HEK293 (cell line): ENCODE data around the gene ACOT8.

ENCODE experiments used
- GLIS1 ChIP-seq: fragments of 450-650 bp; formaldehyde crosslinking; IDR thresholded peaks from 2 replicates; pipeline ENCODE4 v1.5.1; 2016; ENCODE audit warnings: missing biosample characterization, missing genetic modification characterization
- INSM2 ChIP-seq: fragments of 450-650 bp; formaldehyde crosslinking; IDR thresholded peaks from 2 replicates; pipeline ENCODE4 v1.5.1; 2016; ENCODE audit warnings: missing biosample characterization, missing genetic modification characterization
- KLF9 ChIP-seq: fragments of 450-650 bp; formaldehyde crosslinking; IDR thresholded peaks from 2 replicates; pipeline ENCODE4 v1.5.1; 2016; ENCODE audit warnings: missing biosample characterization, missing genetic modification characterization, low read depth
- MYNN ChIP-seq: fragments of 450-650 bp; formaldehyde crosslinking; IDR thresholded peaks from 2 replicates; pipeline ENCODE4 v1.5.1; 2016; ENCODE audit warnings: missing biosample characterization, missing genetic modification characterization, borderline replicate concordance
- PATZ1 ChIP-seq: fragments of 450-650 bp; formaldehyde crosslinking; IDR thresholded peaks from 2 replicates; pipeline ENCODE4 v1.5.1; 2016; ENCODE audit warnings: missing biosample characterization, missing genetic modification characterization
- SETDB1 ChIP-seq: IDR thresholded peaks from one replicate; pipeline ENCODE4 v1.6.1; 2017; ENCODE audit warnings: mild to moderate bottlenecking, low read length, moderate library complexity, mixed read lengths; ENCODE audit not compliant: insufficient read length
- SP2 ChIP-seq: fragments of 450-650 bp; formaldehyde crosslinking; IDR thresholded peaks from 2 replicates; pipeline ENCODE4 v1.5.1; 2016; ENCODE audit warnings: missing biosample characterization, missing genetic modification characterization
- YY1 ChIP-seq: fragments of 450-650 bp; formaldehyde crosslinking; IDR thresholded peaks from 2 replicates; pipeline ENCODE4 v1.5.1; 2018; ENCODE audit warnings: missing biosample characterization, missing genetic modification characterization
- ZBTB1 ChIP-seq: fragments of 450-650 bp; formaldehyde crosslinking; IDR thresholded peaks from 2 replicates; pipeline ENCODE4 v1.5.1; 2016; ENCODE audit warnings: missing biosample characterization, missing genetic modification characterization
- ZBTB11 ChIP-seq: fragments of 450-650 bp; formaldehyde crosslinking; conservative IDR thresholded peaks from 2 replicates; pipeline ENCODE4 v1.5.1; 2016; ENCODE audit warnings: low read depth, missing biosample characterization, missing genetic modification characterization
- ZBTB49 ChIP-seq: fragments of 450-650 bp; formaldehyde crosslinking; IDR thresholded peaks from 2 replicates; pipeline ENCODE4 v1.5.1; 2016; ENCODE audit warnings: missing biosample characterization, missing genetic modification characterization, low read depth
- ZBTB7A ChIP-seq: fragments of 450-650 bp; formaldehyde crosslinking; IDR thresholded peaks from 2 replicates; pipeline ENCODE4 v1.5.1; 2016; ENCODE audit warnings: low read depth, missing biosample characterization, missing genetic modification characterization
- ZFHX2 ChIP-seq: fragments of 450-650 bp; formaldehyde crosslinking; conservative IDR thresholded peaks from 2 replicates; pipeline ENCODE4 v1.5.1; 2016; ENCODE audit warnings: missing biosample characterization, missing genetic modification characterization
- ZIC2 ChIP-seq: fragments of 450-650 bp; formaldehyde crosslinking; IDR thresholded peaks from 2 replicates; pipeline ENCODE4 v1.5.1; 2016; ENCODE audit warnings: missing biosample characterization, missing genetic modification characterization
- ZNF214 ChIP-seq: fragments of 450-650 bp; formaldehyde crosslinking; IDR thresholded peaks from 2 replicates; pipeline ENCODE4 v1.5.1; 2017; ENCODE audit warnings: missing biosample characterization, mild to moderate bottlenecking, missing genetic modification characterization, borderline replicate concordance
- ZNF221 ChIP-seq: fragments of 450-650 bp; formaldehyde crosslinking; IDR thresholded peaks from 2 replicates; pipeline ENCODE4 v1.5.1; 2017; ENCODE audit warnings: missing biosample characterization, missing genetic modification characterization, borderline replicate concordance
- ZNF266 ChIP-seq: fragments of 450-650 bp; formaldehyde crosslinking; IDR thresholded peaks from 2 replicates; pipeline ENCODE4 v1.5.1; 2016; ENCODE audit warnings: missing biosample characterization, missing genetic modification characterization, low read depth
- ZNF473 ChIP-seq: fragments of 450-650 bp; formaldehyde crosslinking; IDR thresholded peaks from 2 replicates; pipeline ENCODE4 v1.5.1; 2017; ENCODE audit warnings: missing biosample characterization, missing genetic modification characterization
- ZNF518A ChIP-seq: fragments of 450-650 bp; formaldehyde crosslinking; conservative IDR thresholded peaks from 2 replicates; pipeline ENCODE4 v1.5.1; 2016; ENCODE audit warnings: low read depth, missing biosample characterization, missing genetic modification characterization
- ZNF596 ChIP-seq: fragments of 450-650 bp; IDR thresholded peaks from 2 replicates; pipeline ENCODE4 v1.5.0; 2018; ENCODE audit warnings: missing biosample characterization, mild to moderate bottlenecking, missing genetic modification characterization, moderate library complexity
- ZNF624 ChIP-seq: fragments of 450-650 bp; formaldehyde crosslinking; IDR thresholded peaks from 2 replicates; pipeline ENCODE4 v1.5.1; 2017; ENCODE audit warnings: missing biosample characterization, missing genetic modification characterization
- ZNF76 ChIP-seq: fragments of 450-650 bp; formaldehyde crosslinking; IDR thresholded peaks from 2 replicates; pipeline ENCODE4; 2016; ENCODE audit warnings: low read depth, missing biosample characterization, missing genetic modification characterization, borderline replicate concordance
- ZNF843 ChIP-seq: fragments of 450-650 bp; formaldehyde crosslinking; IDR thresholded peaks from 2 replicates; pipeline ENCODE4 v1.5.1; 2016; ENCODE audit warnings: missing biosample characterization, missing genetic modification characterization
- ZXDB ChIP-seq: fragments of 450-650 bp; formaldehyde crosslinking; IDR thresholded peaks from 2 replicates; pipeline ENCODE4 v1.5.1; 2016; ENCODE audit warnings: missing biosample characterization, missing genetic modification characterization

Gene ACOT8

GRCh38 chr20:45812157-45813005, 44.8 kb downstream of the ACOT8 start, which contains the start of gene UBE2C (continued):
- no peak for TF ChIP-seq ZBTB49 (tag by site-specific recombination)
- TF ChIP-seq ZNF596 (tag by site-specific recombination), result no peak
- no peak for TF ChIP-seq ZNF214
- 0 out of 2 replicates have a peak, but pooled peaks have one; percentile 28 for TF ChIP-seq ZBTB7A (tag by site-specific recombination)
- TF ChIP-seq ZBTB1, result no peak
- no peak for TF ChIP-seq ZNF266 (tag by site-specific recombination)
- TF ChIP-seq PATZ1 (tag by site-specific recombination), result 0 out of 2 replicates have a peak, but pooled peaks have one; percentile 37
- TF ChIP-seq INSM2, result 0 out of 2 replicates have a peak, but pooled peaks have one; percentile 16
- TF ChIP-seq ZNF624 (tag by site-specific recombination), result no peak
- TF ChIP-seq ZNF76, result no peak
- peak; percentile 86 for TF ChIP-seq KLF9
- TF ChIP-seq ZNF221, result no peak
- peak; percentile 53 for TF ChIP-seq GLIS1
- TF ChIP-seq ZBTB11 (tag by site-specific recombination), result 0 out of 2 replicates have a peak, but pooled peaks have one; percentile 24
- TF ChIP-seq ZIC2 (tag by site-specific recombination), result peak; percentile 47
- TF ChIP-seq ZNF518A, result 0 out of 2 replicates have a peak, but pooled peaks have one; percentile 23
- TF ChIP-seq YY1 (tag by site-specific recombination), result 0 out of 2 replicates have a peak, but pooled peaks have one; percentile 14
- peak; percentile 35 for TF ChIP-seq ZFHX2 (tag by site-specific recombination)
- peak; percentile 74 for TF ChIP-seq SETDB1
- TF ChIP-seq MYNN, result no peak
- TF ChIP-seq ZNF843, result no peak
- TF ChIP-seq SP2 (tag by site-specific recombination), result peak; percentile 96
- peak; percentile 55; the same call in 1 of the 2 replicates for TF ChIP-seq ZXDB (tag by site-specific recombination)
- no peak for TF ChIP-seq ZNF473
